HepG2 (cell line): ENCODE results near the gene PLCG2. TPM values are rescaled to one million over a fixed set of nuclear protein-coding genes. Genes with fewer than 3 reads are reported as not detected.
A peak's percentile ranks its signal among the peaks of the same experiment; 100 is the strongest.

ENCODE experiments used
- FOSL2 ChIP-seq: sonication (generic); formaldehyde crosslinking; IDR thresholded peaks from 2 replicates; pipeline ENCODE4 v1.4.0; 2020; ENCODE audit warnings: missing genetic modification reagents
- FOXP4 ChIP-seq: sonication (generic); formaldehyde crosslinking; IDR thresholded peaks from 2 replicates; pipeline ENCODE4 v1.4.0; 2020; ENCODE audit warnings: missing genetic modification reagents
- GATAD1 ChIP-seq: IDR thresholded peaks from 2 replicates; pipeline ENCODE4 v1.6.1; 2016; ENCODE audit warnings: missing genetic modification reagents, missing compliant biosample characterization
- GTF2F1 ChIP-seq: fragments of 150-350 bp; IDR thresholded peaks from 2 replicates; pipeline ENCODE4 v1.6.1; 2014; ENCODE audit warnings: low read length
- HOXA7 ChIP-seq: sonication (generic); formaldehyde crosslinking; IDR thresholded peaks from 2 replicates; pipeline ENCODE4 v1.8.1; 2022; ENCODE audit warnings: mild to moderate bottlenecking, missing genetic modification reagents, moderate library complexity
- MAFK ChIP-seq, 2 experiments: IDR thresholded peaks in 1 of 2; conservative IDR thresholded peaks in 1 of 2; 2 replicates each; pipeline ENCODE4 v1.6.1; 2011; ENCODE audit warnings: improper control_type of control experiment in 2 of 2, low read length in 2 of 2
- REPIN1 ChIP-seq: sonication (generic); formaldehyde crosslinking; IDR thresholded peaks from 2 replicates; pipeline ENCODE4 v1.8.0; 2022; ENCODE audit warnings: missing genetic modification reagents, low read depth, mild to moderate bottlenecking, borderline replicate concordance
- ZNF431 ChIP-seq: sonication (generic); formaldehyde crosslinking; IDR thresholded peaks from 2 replicates; pipeline ENCODE4 v1.9.0; 2022; ENCODE audit warnings: missing genetic modification reagents, low read depth, mild to moderate bottlenecking, borderline replicate concordance
- ZNF644 ChIP-seq: IDR thresholded peaks from 2 replicates; pipeline ENCODE4 v1.6.1; 2016; ENCODE audit warnings: low read depth
- ZNF746 ChIP-seq: sonication (generic); formaldehyde crosslinking; IDR thresholded peaks from 2 replicates; pipeline ENCODE4 v1.8.0; 2022; ENCODE audit warnings: mild to moderate bottlenecking, missing genetic modification reagents
- polyA plus RNA-seq, 8 experiments: library from polyadenylated mRNA; depleted of rRNA in 3 of 8; stranded (reverse) in 7 of 8; unstranded in 1 of 8; fragments of >200 nt; fragmentation: Illumina TruSeq in 4 of 8; extraction: Trizol in 4 of 8; gene quantifications; 2 replicates each; pipeline versions ENCODE4 v1.2.1 to v1.2.3, GENCODE V29; 2011 to 2016; ENCODE audit warnings: low read depth in 4 of 8, missing spikeins in 1 of 8, mixed read lengths in 1 of 8; ENCODE audit not compliant: insufficient read depth in 1 of 8
- total RNA-seq, 5 experiments: library from RNA; depleted of rRNA; stranded (reverse); fragments of >200 nt; fragmentation: Illumina TruSeq; extraction: Trizol; gene quantifications; 2 replicates each; pipeline ENCODE4 v1.2.3, GENCODE V29; 2016; ENCODE audit warnings: low read depth in 1 of 5
- TF ChIP-seq, protein P1 (sequence below): sonication (generic); formaldehyde crosslinking; IDR thresholded peaks from 2 replicates; pipeline ENCODE4 v1.4.0; 2020; ENCODE audit warnings: missing genetic modification reagents
- TF ChIP-seq, protein P2 (sequence below): sonication (generic); formaldehyde crosslinking; IDR thresholded peaks from 2 replicates; pipeline ENCODE4 v1.8.0; 2022; ENCODE audit warnings: mild to moderate bottlenecking, missing genetic modification reagents, moderate library complexity
- TF ChIP-seq, protein P3 (sequence below), 2 experiments: fragments of 450-650 bp in 1 of 2; sonication (generic) in 1 of 2; formaldehyde crosslinking in 1 of 2; IDR thresholded peaks; 2 replicates each; pipeline versions ENCODE4 v1.6.1 to v1.8.0; 2016 to 2022; ENCODE audit warnings: antibody characterized with exemption in 1 of 2, mild to moderate bottlenecking in 1 of 2, missing genetic modification reagents in 1 of 2

The PLCG2 gene
- total and polyA plus RNA-seq, 2 of the 13 experiments (the other 11 are each of a cell fraction or from before 2014, with no cell fraction given), result 0.13 to 0.18 TPM

DNA sequence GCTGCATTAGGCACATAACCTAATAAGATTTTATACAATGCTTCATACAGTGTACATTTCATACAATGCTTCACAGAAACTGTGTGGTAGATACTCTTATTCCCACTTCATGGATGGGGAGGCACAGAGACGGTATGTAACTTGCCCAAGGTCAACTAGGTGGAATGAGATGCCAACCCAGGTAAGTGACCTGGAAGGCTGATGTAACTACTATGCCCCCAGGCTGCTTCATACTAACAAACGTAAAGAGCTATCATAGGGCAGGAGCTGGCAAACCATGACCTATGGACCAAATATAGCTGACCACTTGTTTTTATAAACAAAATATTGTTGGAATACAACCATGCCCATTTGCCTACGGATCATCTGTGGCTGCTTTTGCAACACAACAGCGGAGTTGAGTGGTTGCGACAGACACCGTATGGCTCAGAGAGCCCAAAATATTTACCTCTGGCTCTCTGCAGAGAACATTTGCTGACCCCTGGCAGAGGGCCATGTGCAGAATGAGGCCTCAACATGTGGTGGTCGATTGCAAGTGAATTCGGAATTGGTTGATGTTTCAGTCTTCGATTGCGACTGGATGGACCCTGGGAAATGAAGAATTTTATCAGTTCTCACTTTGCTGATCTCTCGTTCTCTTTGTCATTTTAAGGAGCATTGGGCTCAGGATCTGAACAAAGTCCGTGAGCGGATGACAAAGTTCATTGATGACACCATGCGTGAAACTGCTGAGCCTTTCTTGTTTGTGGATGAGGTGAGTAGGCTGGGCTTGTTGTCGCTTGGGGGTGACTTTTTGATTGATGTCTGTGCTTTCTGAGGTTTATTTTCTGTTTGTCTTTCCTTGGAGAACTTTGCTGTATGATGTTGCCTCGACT lies 109.7 kb downstream of the PLCG2 start (continued):
- TF ChIP-seq, protein P1, sequence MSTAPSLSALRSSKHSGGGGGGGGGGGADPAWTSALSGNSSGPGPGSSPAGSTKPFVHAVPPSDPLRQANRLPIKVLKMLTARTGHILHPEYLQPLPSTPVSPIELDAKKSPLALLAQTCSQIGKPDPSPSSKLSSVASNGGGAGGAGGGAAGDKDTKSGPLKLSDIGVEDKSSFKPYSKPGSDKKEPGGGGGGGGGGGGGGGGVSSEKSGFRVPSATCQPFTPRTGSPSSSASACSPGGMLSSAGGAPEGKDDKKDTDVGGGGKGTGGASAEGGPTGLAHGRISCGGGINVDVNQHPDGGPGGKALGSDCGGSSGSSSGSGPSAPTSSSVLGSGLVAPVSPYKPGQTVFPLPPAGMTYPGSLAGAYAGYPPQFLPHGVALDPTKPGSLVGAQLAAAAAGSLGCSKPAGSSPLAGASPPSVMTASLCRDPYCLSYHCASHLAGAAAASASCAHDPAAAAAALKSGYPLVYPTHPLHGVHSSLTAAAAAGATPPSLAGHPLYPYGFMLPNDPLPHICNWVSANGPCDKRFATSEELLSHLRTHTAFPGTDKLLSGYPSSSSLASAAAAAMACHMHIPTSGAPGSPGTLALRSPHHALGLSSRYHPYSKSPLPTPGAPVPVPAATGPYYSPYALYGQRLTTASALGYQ (CRISPR knock-in tag), result 0 out of 2 replicates have a peak, but pooled peaks have one; percentile 47
- TF ChIP-seq REPIN1 (CRISPR knock-in tag) (peak; percentile 68; the same call in 1 of the 2 replicates), GATAD1 (CRISPR knock-in tag) (peak; percentile 42; the same call in 1 of the 2 replicates), HOXA7 (CRISPR knock-in tag) (no peak), ZNF644 (CRISPR knock-in tag) (peak; percentile 36; the same call in 1 of the 2 replicates), GTF2F1 (no peak), FOSL2 (CRISPR knock-in tag) (peak; percentile 83), ZNF746 (CRISPR knock-in tag) (peak; percentile 38; the same call in 1 of the 2 replicates), MAFK (conservative IDR thresholded peaks at IDR 0.05 in 1 of 2, IDR thresholded peaks at IDR 0.05 in 1 of 2; ENCODE audit: low read length in 2 of 2) (peak; percentile 57 to 73), FOXP4 (CRISPR knock-in tag) (peak; percentile 45; the same call in 1 of the 2 replicates), ZNF431 (CRISPR knock-in tag) (0 out of 2 replicates have a peak, but pooled peaks have one; percentile 18)
- TF ChIP-seq, protein P2, sequence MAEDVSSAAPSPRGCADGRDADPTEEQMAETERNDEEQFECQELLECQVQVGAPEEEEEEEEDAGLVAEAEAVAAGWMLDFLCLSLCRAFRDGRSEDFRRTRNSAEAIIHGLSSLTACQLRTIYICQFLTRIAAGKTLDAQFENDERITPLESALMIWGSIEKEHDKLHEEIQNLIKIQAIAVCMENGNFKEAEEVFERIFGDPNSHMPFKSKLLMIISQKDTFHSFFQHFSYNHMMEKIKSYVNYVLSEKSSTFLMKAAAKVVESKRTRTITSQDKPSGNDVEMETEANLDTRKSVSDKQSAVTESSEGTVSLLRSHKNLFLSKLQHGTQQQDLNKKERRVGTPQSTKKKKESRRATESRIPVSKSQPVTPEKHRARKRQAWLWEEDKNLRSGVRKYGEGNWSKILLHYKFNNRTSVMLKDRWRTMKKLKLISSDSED, result no peak
- TF ChIP-seq, protein P3, sequence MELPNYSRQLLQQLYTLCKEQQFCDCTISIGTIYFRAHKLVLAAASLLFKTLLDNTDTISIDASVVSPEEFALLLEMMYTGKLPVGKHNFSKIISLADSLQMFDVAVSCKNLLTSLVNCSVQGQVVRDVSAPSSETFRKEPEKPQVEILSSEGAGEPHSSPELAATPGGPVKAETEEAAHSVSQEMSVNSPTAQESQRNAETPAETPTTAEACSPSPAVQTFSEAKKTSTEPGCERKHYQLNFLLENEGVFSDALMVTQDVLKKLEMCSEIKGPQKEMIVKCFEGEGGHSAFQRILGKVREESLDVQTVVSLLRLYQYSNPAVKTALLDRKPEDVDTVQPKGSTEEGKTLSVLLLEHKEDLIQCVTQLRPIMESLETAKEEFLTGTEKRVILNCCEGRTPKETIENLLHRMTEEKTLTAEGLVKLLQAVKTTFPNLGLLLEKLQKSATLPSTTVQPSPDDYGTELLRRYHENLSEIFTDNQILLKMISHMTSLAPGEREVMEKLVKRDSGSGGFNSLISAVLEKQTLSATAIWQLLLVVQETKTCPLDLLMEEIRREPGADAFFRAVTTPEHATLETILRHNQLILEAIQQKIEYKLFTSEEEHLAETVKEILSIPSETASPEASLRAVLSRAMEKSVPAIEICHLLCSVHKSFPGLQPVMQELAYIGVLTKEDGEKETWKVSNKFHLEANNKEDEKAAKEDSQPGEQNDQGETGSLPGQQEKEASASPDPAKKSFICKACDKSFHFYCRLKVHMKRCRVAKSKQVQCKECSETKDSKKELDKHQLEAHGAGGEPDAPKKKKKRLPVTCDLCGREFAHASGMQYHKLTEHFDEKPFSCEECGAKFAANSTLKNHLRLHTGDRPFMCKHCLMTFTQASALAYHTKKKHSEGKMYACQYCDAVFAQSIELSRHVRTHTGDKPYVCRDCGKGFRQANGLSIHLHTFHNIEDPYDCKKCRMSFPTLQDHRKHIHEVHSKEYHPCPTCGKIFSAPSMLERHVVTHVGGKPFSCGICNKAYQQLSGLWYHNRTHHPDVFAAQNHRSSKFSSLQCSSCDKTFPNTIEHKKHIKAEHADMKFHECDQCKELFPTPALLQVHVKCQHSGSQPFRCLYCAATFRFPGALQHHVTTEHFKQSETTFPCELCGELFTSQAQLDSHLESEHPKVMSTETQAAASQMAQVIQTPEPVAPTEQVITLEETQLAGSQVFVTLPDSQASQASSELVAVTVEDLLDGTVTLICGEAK (IDR thresholded peaks at IDR 0.05), result no peak
- TF ChIP-seq, protein P3 (CRISPR knock-in tag; IDR thresholded peaks at IDR 0.05), result peak; percentile 57; the same call in 1 of the 2 replicates
